Progenitor cell of endocrine pancreas (in vitro differentiated cells): ENCODE results near the gene DGLUCY. TPM values are rescaled to one million over a fixed set of nuclear protein-coding genes. Genes with fewer than 3 reads are reported as not detected.
"Not testable (repeated sequence)": the region's sequence is repeated elsewhere in the genome, so short reads cannot be mapped to it uniquely, and the experiment has no call there.

Source experiments
- DNase-seq: peaks from one replicate; pipeline ENCODE4 v3.0.0; 2021; ENCODE audit warnings: low spot score; ENCODE audit not compliant: unreplicated experiment
- H3K27ac Mint-ChIP-seq: 2 replicates; pipeline ENCODE4 v1.8.0; 2021; ENCODE audit warnings: mild to moderate bottlenecking, moderate library complexity, mixed read lengths
- H3K27me3 Mint-ChIP-seq: 2 replicates; pipeline ENCODE4 v1.8.0; 2021; ENCODE audit warnings: mixed read lengths
- H3K36me3 Mint-ChIP-seq: 2 replicates; pipeline ENCODE4 v1.8.0; 2022; ENCODE audit warnings: mixed read lengths; ENCODE audit not compliant: insufficient read depth
- H3K4me1 Mint-ChIP-seq: 2 replicates; pipeline ENCODE4 v1.8.0; 2021; ENCODE audit warnings: low read depth, mixed read lengths
- H3K4me3 Mint-ChIP-seq: 2 replicates; pipeline ENCODE4 v1.8.0; 2021; ENCODE audit warnings: low read depth, mild to moderate bottlenecking, moderate library complexity, mixed read lengths
- H3K9me3 Mint-ChIP-seq: 2 replicates; pipeline ENCODE4 v1.8.0; 2021; ENCODE audit warnings: low read depth, mixed read lengths
- CTCF ChIP-seq: fragments of 200-600 bp; sonication (generic); IDR thresholded peaks from one replicate; pipeline ENCODE4 v1.5.0; 2021; ENCODE audit warnings: antibody characterized with exemption, mild to moderate bottlenecking; ENCODE audit not compliant: unreplicated experiment
- total RNA-seq: library from RNA; stranded (reverse); gene quantifications from 2 replicates; pipeline ENCODE4 v1.2.1, GENCODE V29; 2021

DGLUCY gene
- total RNA-seq, 1 donor from 2014 or later = 83.3 TPM

- Mint-ChIP-seq H3K27ac (no peak overlapping the region), H3K4me1 (peaks cover 5% of the 10 kb centered on the region)
Observed at GRCh38 chr14:91088585-91089235, 25.2 kb upstream of the DGLUCY start.

GRCh38 chr14:91089958-91090535 lies 23.8 kb upstream of the DGLUCY start:
- H3K9me3 Mint-ChIP-seq = no peaks in the 10 kb centered on the region
- no peak overlapping the region for H3K27ac Mint-ChIP-seq
- H3K4me3 Mint-ChIP-seq = no peak overlapping the region
- no peaks in the 10 kb centered on the region for H3K36me3 Mint-ChIP-seq
- H3K4me1 Mint-ChIP-seq = peaks cover 5% of the 10 kb centered on the region
- no peak for TF ChIP-seq CTCF
- H3K27me3 Mint-ChIP-seq = no peaks in the 10 kb centered on the region
- no peak for DNase-seq

More at GRCh38 chr14:91088585-91089235, 25.2 kb upstream of the DGLUCY start:
- Mint-ChIP-seq H3K4me3 (no peak overlapping the region), H3K27me3 (no peaks in the 10 kb centered on the region), H3K9me3 (no peaks in the 10 kb centered on the region), H3K36me3 (no peaks in the 10 kb centered on the region)
- TF ChIP-seq CTCF = no peak
- no peak for DNase-seq

- no peak for TF ChIP-seq CTCF
- no peak overlapping the region for H3K27ac Mint-ChIP-seq
- no peak overlapping the region for H3K4me3 Mint-ChIP-seq
- no peaks in the 10 kb centered on the region for H3K27me3 Mint-ChIP-seq
- DNase-seq = no peak
- peaks cover 5% of the 10 kb centered on the region for H3K4me1 Mint-ChIP-seq
- H3K36me3 Mint-ChIP-seq = no peaks in the 10 kb centered on the region
- no peaks in the 10 kb centered on the region for H3K9me3 Mint-ChIP-seq
Observed at GRCh38 chr14:91090743-91091142, 23.1 kb upstream of the DGLUCY start.

- H3K36me3 Mint-ChIP-seq = no peaks in the 10 kb centered on the region
Observed at GRCh38 chr14:91092073-91092472, 21.8 kb upstream of the DGLUCY start.

GRCh38 chr14:91093743-91094472 lies 20.0 kb upstream of the DGLUCY start:
- not testable (repeated sequence) for H3K4me1 Mint-ChIP-seq, H3K9me3 Mint-ChIP-seq, H3K27me3 Mint-ChIP-seq, DNase-seq, H3K36me3 Mint-ChIP-seq, H3K27ac Mint-ChIP-seq, H3K4me3 Mint-ChIP-seq

More at GRCh38 chr14:91092073-91092472, 21.8 kb upstream of the DGLUCY start:
- no peak for DNase-seq
- no peak for TF ChIP-seq CTCF
- Mint-ChIP-seq H3K27ac (no peak overlapping the region), H3K27me3 (no peaks in the 10 kb centered on the region), H3K9me3 (no peaks in the 10 kb centered on the region), H3K4me3 (no peak overlapping the region), H3K4me1 (peaks cover 5% of the 10 kb centered on the region)
